H9 (cell line): ENCODE measurements around the gene MICB. TPM values are rescaled to one million over a fixed set of nuclear protein-coding genes. Genes with fewer than 3 reads are reported as not detected.

Experiments used
- DNase-seq: peaks from one replicate; pipeline ENCODE4 v3.0.0-alpha.2; 2017
- H2AFZ ChIP-seq: one replicate; pipeline ENCODE4 v1.6.1; 2013; ENCODE audit warnings: mild to moderate bottlenecking, low read length, control low read depth, moderate library complexity
- H2AK5ac ChIP-seq: 2 replicates; pipeline ENCODE4 v1.6.1; 2013; ENCODE audit warnings: low read length, control low read depth, mixed read lengths; ENCODE audit not compliant: insufficient read length
- H2BK120ac ChIP-seq: one replicate; pipeline ENCODE4 v1.6.1; 2013; ENCODE audit warnings: low read depth, mild to moderate bottlenecking, low read length, control low read depth, inconsistent platforms; ENCODE audit not compliant: poor library complexity, severe bottlenecking
- H2BK12ac ChIP-seq: 2 replicates; pipeline ENCODE4 v1.6.1; 2013; ENCODE audit warnings: low read length, control low read depth, mixed read lengths, low read depth; ENCODE audit not compliant: insufficient read length
- H2BK15ac ChIP-seq: 2 replicates; pipeline ENCODE4 v1.6.1; 2013; ENCODE audit warnings: low read depth, low read length, control low read depth
- H2BK20ac ChIP-seq: one replicate; pipeline ENCODE4 v1.6.1; 2013; ENCODE audit warnings: low read depth, mild to moderate bottlenecking, low read length, control low read depth, inconsistent platforms; ENCODE audit not compliant: poor library complexity, severe bottlenecking
- H2BK5ac ChIP-seq: 2 replicates; pipeline ENCODE4 v1.6.1; 2013; ENCODE audit warnings: low read length, control low read depth, mixed read lengths; ENCODE audit not compliant: insufficient read length
- H3K14ac ChIP-seq: 2 replicates; pipeline ENCODE4 v1.6.1; 2013; ENCODE audit warnings: low read length, control low read depth; ENCODE audit not compliant: insufficient read depth
- H3K18ac ChIP-seq: 2 replicates; pipeline ENCODE4 v1.6.1; 2013; ENCODE audit warnings: low read depth, mild to moderate bottlenecking, mixed read lengths, low read length, control low read depth; ENCODE audit not compliant: insufficient read length
- H3K23ac ChIP-seq: 2 replicates; pipeline ENCODE4 v1.6.1; 2013; ENCODE audit warnings: low read length, control low read depth, mixed read lengths, low read depth; ENCODE audit not compliant: insufficient read length
- H3K23me2 ChIP-seq: 2 replicates; pipeline ENCODE4 v1.6.1; 2013; ENCODE audit warnings: low read depth, mild to moderate bottlenecking, mixed read lengths, low read length, control low read depth; ENCODE audit not compliant: insufficient read length, poor library complexity, severe bottlenecking
- H3K27ac ChIP-seq: 2 replicates; pipeline ENCODE4 v1.5.1; 2013; ENCODE audit warnings: low read length, control low read depth, mixed read lengths, low read depth; ENCODE audit not compliant: insufficient read length
- H3K27me3 ChIP-seq: 2 replicates; pipeline ENCODE4 v1.6.1; 2013; ENCODE audit warnings: low read length, control low read depth, inconsistent platforms; ENCODE audit not compliant: insufficient read depth
- H3K4ac ChIP-seq: 2 replicates; pipeline ENCODE4 v1.6.1; 2013; ENCODE audit warnings: low read depth, mild to moderate bottlenecking, control low read depth, inconsistent platforms, low read length, moderate library complexity
- H3K4me1 ChIP-seq: 2 replicates; pipeline ENCODE4 v1.6.1; 2013; ENCODE audit warnings: low read length, control low read depth, inconsistent platforms; ENCODE audit not compliant: insufficient read depth
- H3K4me2 ChIP-seq: 2 replicates; pipeline ENCODE4 v1.6.1; 2013; ENCODE audit warnings: low read length, control low read depth, mixed read lengths; ENCODE audit not compliant: insufficient read length, insufficient read depth
- H3K56ac ChIP-seq: 2 replicates; pipeline ENCODE4 v1.6.1; 2013; ENCODE audit warnings: low read depth, mild to moderate bottlenecking, mixed read lengths, low read length, control low read depth; ENCODE audit not compliant: insufficient read length
- H3K79me1 ChIP-seq: 2 replicates; pipeline ENCODE4 v1.6.1; 2013; ENCODE audit warnings: low read depth, mild to moderate bottlenecking, moderate library complexity, low read length, control low read depth, inconsistent platforms; ENCODE audit not compliant: insufficient read depth, poor library complexity, severe bottlenecking
- H3K79me2 ChIP-seq: 2 replicates; pipeline ENCODE4 v1.6.1; 2013; ENCODE audit warnings: low read length, control low read depth, inconsistent platforms; ENCODE audit not compliant: insufficient read depth
- H3K9ac ChIP-seq: 2 replicates; pipeline ENCODE4 v1.6.1; 2013; ENCODE audit warnings: low read length, control low read depth, mixed read lengths; ENCODE audit not compliant: insufficient read length; ENCODE audit errors: extremely low read depth
- H3K9me3 ChIP-seq: one replicate; pipeline ENCODE4 v1.6.1; 2013; ENCODE audit warnings: low read depth, low read length, inconsistent platforms; ENCODE audit not compliant: control insufficient read depth
- H3T11ph ChIP-seq: one replicate; pipeline ENCODE4 v1.6.1; 2013; ENCODE audit warnings: mild to moderate bottlenecking, low read length, control low read depth, inconsistent platforms
- H4K20me1 ChIP-seq: one replicate; pipeline ENCODE4 v1.6.1; 2013; ENCODE audit not compliant: control insufficient read depth, insufficient read length, insufficient read depth
- H4K5ac ChIP-seq: 2 replicates; pipeline ENCODE4 v1.6.1; 2013; ENCODE audit warnings: low read depth, mild to moderate bottlenecking, mixed read lengths, low read length, control low read depth; ENCODE audit not compliant: insufficient read length
- H4K8ac ChIP-seq: replicated peaks from 2 replicates; pipeline ENCODE4 v1.6.1; 2013; ENCODE audit warnings: low read length, control low read depth, mixed read lengths, low read depth; ENCODE audit not compliant: insufficient read length
- H4K91ac ChIP-seq: 2 replicates; pipeline ENCODE4 v1.6.1; 2013; ENCODE audit warnings: low read depth, mild to moderate bottlenecking, moderate library complexity, mixed read lengths, low read length, control low read depth; ENCODE audit not compliant: insufficient read length
- H3K27ac Mint-ChIP-seq, 3 experiments: 2 replicates in 2 of 3; 3 replicates in 1 of 3; pipeline ENCODE4 v1.8.0; 2020 to 2021; ENCODE audit warnings: mixed read lengths in 3 of 3, mild to moderate bottlenecking in 1 of 3, moderate library complexity in 1 of 3
- H3K27me3 Mint-ChIP-seq: 2 replicates; pipeline ENCODE4 v1.8.0; 2021; ENCODE audit warnings: low read depth, mild to moderate bottlenecking, moderate library complexity, mixed read lengths
- H3K36me3 Mint-ChIP-seq, 3 experiments: 2 replicates in 2 of 3; 3 replicates in 1 of 3; pipeline ENCODE4 v1.8.0; 2020 to 2021; ENCODE audit warnings: low read depth in 3 of 3, mixed read lengths in 3 of 3; ENCODE audit not compliant: insufficient read depth in 1 of 3
- H3K4me1 Mint-ChIP-seq, 2 experiments: 2 replicates each; pipeline ENCODE4 v1.8.0; 2020; ENCODE audit warnings: mixed read lengths in 2 of 2
- H3K4me3 Mint-ChIP-seq, 2 experiments: 2 replicates in 1 of 2; 3 replicates in 1 of 2; pipeline ENCODE4 v1.8.0; 2020 to 2021; ENCODE audit warnings: mild to moderate bottlenecking in 2 of 2, mixed read lengths in 2 of 2, moderate library complexity in 1 of 2
- H3K9me3 Mint-ChIP-seq, 2 experiments: 2 replicates in 1 of 2; 3 replicates in 1 of 2; pipeline ENCODE4 v1.8.0; 2020; ENCODE audit warnings: mild to moderate bottlenecking in 2 of 2, mixed read lengths in 2 of 2, moderate library complexity in 1 of 2
- CTCF ChIP-seq: fragments of 200-600 bp; sonication (generic); conservative IDR thresholded peaks from 3 replicates; pipeline ENCODE4 v1.8.0; 2021; ENCODE audit warnings: antibody characterized with exemption, mild to moderate bottlenecking
- WGBS: extraction: QIAGEN DNeasy Blood & Tissue Kit; methylation state at CpG from one replicate; pipeline ENCODE4 v1.1.7; 2013; ENCODE audit warnings: missing lambda C conversion rate, low lambda C conversion rate, mixed read lengths; ENCODE audit not compliant: insufficient read length; ENCODE audit errors: extremely low coverage; 5-methylcytosine and 5-hydroxymethylcytosine counted together
- total RNA-seq: library from RNA; stranded (reverse); gene quantifications from 2 replicates; pipeline ENCODE4 v1.2.1, GENCODE V29; 2021

Gene MICB
- total RNA-seq, 1 experiment from 2014 or later = 6.2 TPM

GRCh38 chr6:31540640-31541039, 42.7 kb downstream of the MICB start:
- Histone ChIP-seq H2BK15ac (no peak overlapping the region), H4K8ac (no peak overlapping the region), H3K4ac (no peak overlapping the region), H3K9me3 (no peaks in the 10 kb centered on the region), H4K91ac (peak overlapping the region; percentile 9), H3K79me1 (peaks cover 10% of the 10 kb centered on the region), H2BK20ac (no peak overlapping the region), H3K23ac (no peak overlapping the region), H3K79me2 (peaks cover 31% of the 10 kb centered on the region), H2BK120ac (no peak overlapping the region), H2BK5ac (peak overlapping the region; percentile 100), H3K23me2 (peaks cover 5% of the 10 kb centered on the region), H4K5ac (peak overlapping the region; percentile 99), H2BK12ac (no peak overlapping the region), H3K27ac (peak overlapping the region; percentile 96), H4K20me1 (no peaks in the 10 kb centered on the region), H3K27me3 (no peaks in the 10 kb centered on the region), H3K4me1 (peaks cover 2% of the 10 kb centered on the region; the same call in 1 of the 2 replicates), H3K14ac (peak overlapping the region; percentile 64; the same call in 1 of the 2 replicates), H2AFZ (no peak overlapping the region), H3K18ac (no peak overlapping the region), H3T11ph (no peak overlapping the region), H3K9ac (peak overlapping the region; percentile 100), H2AK5ac (no peak overlapping the region), H3K56ac (peak overlapping the region; percentile 80), H3K4me2 (peak overlapping the region; percentile 59)
- Mint-ChIP-seq H3K4me3 (peak overlapping the region; percentile 98 to 99), H3K9me3 (no peaks in the 10 kb centered on the region; a peak in 1 of 5 replicates), H3K27me3 (no peaks in the 10 kb centered on the region), H3K4me1 (peaks cover 36 to 40% of the 10 kb centered on the region in 2 experiments), H3K36me3 (peaks cover 51 to 59% (median 58%) of the 10 kb centered on the region in 3 experiments), H3K27ac (peak overlapping the region; percentile 82 to 96 (median 92))
- DNase-seq = no peak
- no CpG with 5 or more reads among the region's 4 CpGs for WGBS
- no peak for TF ChIP-seq CTCF
